ENCODE data around the gene EXOSC7. TPM values are rescaled to one million over a fixed set of nuclear protein-coding genes. Genes with fewer than 3 reads are reported as not detected.

EXOSC7 gene
- total and polyA plus RNA-seq, 9 of the 15 experiments (the other 6 are each of a cell fraction or from before 2014, with no cell fraction given): 88.5 to 237 (median 112) TPM

GRCh38 chr3:45041666-45042065 is 65.6 kb downstream of the EXOSC7 start (continued):
- TF ChIP-seq CHD4 (IDR thresholded peaks at IDR 0.05; ENCODE audit: insufficient read depth, insufficient replicate concordance, low read depth, low read length, poor library complexity, severe bottlenecking) (no peak), ATF4 (CRISPR knock-in tag; IDR thresholded peaks at IDR 0.05) (no peak), RAD21 (CRISPR knock-in tag; conservative IDR thresholded peaks at IDR 0.05 in 1 of 2, IDR thresholded peaks at IDR 0.05 in 1 of 2) (peak in 1 of 2 experiments; percentile 8; a peak in 1 of 4 replicates), ZNF592 (IDR thresholded peaks at IDR 0.05) (peak; percentile 31; the same call in 1 of the 2 replicates), SMAD2 (IDR thresholded peaks at IDR 0.05; ENCODE audit: low read depth, low read length) (no peak), FOSL1 (tag; conservative IDR thresholded peaks at IDR 0.05) (no peak), HMBOX1 (IDR thresholded peaks at IDR 0.05) (peak; percentile 84), FOXP4 (CRISPR knock-in tag; IDR thresholded peaks at IDR 0.05; ENCODE audit: borderline replicate concordance) (no peak), ZNF175 (CRISPR knock-in tag; IDR thresholded peaks at IDR 0.05; ENCODE audit: low read depth) (peak; percentile 54), KDM2B (CRISPR knock-in tag; IDR thresholded peaks at IDR 0.05) (no peak), SMAD4 (CRISPR knock-in tag; conservative IDR thresholded peaks at IDR 0.05) (0 out of 2 replicates have a peak, but pooled peaks have one; percentile 18), RBM39 (optimal IDR thresholded peaks at IDR 0.05; ENCODE audit: low read depth, low read length) (no peak), ZC3H4 (CRISPR knock-in tag; IDR thresholded peaks at IDR 0.05; ENCODE audit: borderline replicate concordance) (no peak), XRCC4 (IDR thresholded peaks at IDR 0.05; ENCODE audit: extremely low read depth, insufficient read depth, insufficient read length) (no peak), ZNF644 (tag; IDR thresholded peaks at IDR 0.05; ENCODE audit: low read depth) (peak; percentile 43; the same call in 1 of the 2 replicates), ZNF639 (CRISPR knock-in tag; conservative IDR thresholded peaks at IDR 0.05 in 1 of 2, IDR thresholded peaks at IDR 0.05 in 1 of 2) (peak in 1 of 2 experiments; percentile 61; a peak in 1 of 4 replicates)

Data from K562 (cell line).